Thyroid gland (tissue), 4 donors: ENCODE measurements around the gene TRIM24. TPM values are rescaled to one million over a fixed set of nuclear protein-coding genes. Genes with fewer than 3 reads are reported as not detected.

Experiments used
- DNase-seq, 2 donors: peaks; one replicate each; pipeline ENCODE4 v3.0.0-alpha.2; 2019
- H3K27ac ChIP-seq, 3 donors: fragments of 200-600 bp; sonication (generic); 1 replicate in 2 of 3; 2 replicates in 1 of 3; pipeline ENCODE4 v1.5.1; 2016 to 2019; ENCODE audit warnings: mild to moderate bottlenecking in 1 of 3, moderate library complexity in 1 of 3
- H3K27me3 ChIP-seq: fragments of 200-600 bp; sonication (generic); one replicate; pipeline ENCODE4 v1.5.1; 2019
- H3K36me3 ChIP-seq, 2 donors: fragments of 200-600 bp; sonication (generic); one replicate each; pipeline ENCODE4 v1.5.1; 2016 to 2019
- H3K4me1 ChIP-seq, 2 donors: fragments of 200-600 bp; sonication (generic); one replicate each; pipeline ENCODE4 v1.5.1; 2017 to 2019
- H3K4me3 ChIP-seq, 3 donors: fragments of 200-600 bp; sonication (generic); replicated peaks in 1 of 3; 1 replicate in 2 of 3; 2 replicates in 1 of 3; pipeline ENCODE4 v1.5.1; 2016; ENCODE audit warnings: mild to moderate bottlenecking in 1 of 3
- H3K9me3 ChIP-seq: fragments of 200-600 bp; sonication (generic); one replicate; pipeline ENCODE4 v1.5.1; 2017
- POLR2A ChIP-seq, 2 donors: fragments of 450-650 bp; IDR thresholded peaks; one replicate each; pipeline ENCODE4 v1.6.1; 2017; ENCODE audit warnings: antibody characterized with exemption in 2 of 2, mild to moderate bottlenecking in 2 of 2, moderate library complexity in 1 of 2
- WGBS, 2 donors: methylation state at CpG; one replicate each; pipeline ENCODE4 v1.1.5; 2017; 5-methylcytosine and 5-hydroxymethylcytosine counted together
- intact Hi-C: fragments of 100-400 bp; cut with DNase I; formaldehyde crosslinking; loops from one replicate; pipeline ENCODE4 v1.15.1; 2023
- total RNA-seq, 4 donors: library from RNA; depleted of rRNA; stranded (reverse); fragments of >200 nt; gene quantifications; one replicate each; pipeline ENCODE4 v1.2.3, GENCODE V29; 2016
- TF ChIP-seq, protein P1 (sequence below), 6 experiments: fragments of 200-600 bp in 3 of 6; fragments of 450-650 bp in 3 of 6; sonication (generic) in 3 of 6; IDR thresholded peaks; one replicate each; pipeline ENCODE4 v1.5.1; 2016 to 2019; ENCODE audit warnings: antibody characterized with exemption in 6 of 6, mild to moderate bottlenecking in 2 of 6, inconsistent platforms in 1 of 6, moderate library complexity in 1 of 6

The TRIM24 gene
- total RNA-seq, 4 donors from 2014 or later, result 21.8 to 27.0 (median 24.7) TPM

GRCh38 chr7:138512092-138512858 lies 52.2 kb downstream of the TRIM24 start:
- H3K4me3 ChIP-seq, result no peak overlapping the region
- WGBS, 2 donors, result 100% methylated on average over 3 of the region's 3 CpGs; no CpG with 5 or more reads in 1 of the 2 donors
- no peak for DNase-seq
- intact Hi-C loops, result no loop called here
- TF ChIP-seq, protein P1, sequence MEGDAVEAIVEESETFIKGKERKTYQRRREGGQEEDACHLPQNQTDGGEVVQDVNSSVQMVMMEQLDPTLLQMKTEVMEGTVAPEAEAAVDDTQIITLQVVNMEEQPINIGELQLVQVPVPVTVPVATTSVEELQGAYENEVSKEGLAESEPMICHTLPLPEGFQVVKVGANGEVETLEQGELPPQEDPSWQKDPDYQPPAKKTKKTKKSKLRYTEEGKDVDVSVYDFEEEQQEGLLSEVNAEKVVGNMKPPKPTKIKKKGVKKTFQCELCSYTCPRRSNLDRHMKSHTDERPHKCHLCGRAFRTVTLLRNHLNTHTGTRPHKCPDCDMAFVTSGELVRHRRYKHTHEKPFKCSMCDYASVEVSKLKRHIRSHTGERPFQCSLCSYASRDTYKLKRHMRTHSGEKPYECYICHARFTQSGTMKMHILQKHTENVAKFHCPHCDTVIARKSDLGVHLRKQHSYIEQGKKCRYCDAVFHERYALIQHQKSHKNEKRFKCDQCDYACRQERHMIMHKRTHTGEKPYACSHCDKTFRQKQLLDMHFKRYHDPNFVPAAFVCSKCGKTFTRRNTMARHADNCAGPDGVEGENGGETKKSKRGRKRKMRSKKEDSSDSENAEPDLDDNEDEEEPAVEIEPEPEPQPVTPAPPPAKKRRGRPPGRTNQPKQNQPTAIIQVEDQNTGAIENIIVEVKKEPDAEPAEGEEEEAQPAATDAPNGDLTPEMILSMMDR (IDR thresholded peaks at IDR 0.05), result no peak
- no peak for TF ChIP-seq POLR2A (IDR thresholded peaks at IDR 0.05)
- no peaks in the 10 kb centered on the region for H3K9me3 ChIP-seq
- H3K27ac ChIP-seq, result no peak overlapping the region
- peaks cover 0 to 5% of the 10 kb centered on the region in 2 donors for H3K4me1 ChIP-seq
- no peaks in the 10 kb centered on the region for H3K36me3 ChIP-seq
- no peaks in the 10 kb centered on the region for H3K27me3 ChIP-seq

- TF ChIP-seq POLR2A (IDR thresholded peaks at IDR 0.05), result no peak
- TF ChIP-seq, protein P1 (IDR thresholded peaks at IDR 0.05), result no peak
- Histone ChIP-seq H3K9me3 (no peaks in the 10 kb centered on the region), H3K4me1 (peaks cover 0 to 5% of the 10 kb centered on the region in 2 donors), H3K4me3 (no peak overlapping the region), H3K27me3 (no peaks in the 10 kb centered on the region), H3K27ac (no peak overlapping the region), H3K36me3 (no peaks in the 10 kb centered on the region)
- intact Hi-C loops, result no loop called here
- DNase-seq, result no peak
- WGBS, 2 donors, result 97 to 100% methylated on average over 1 of the region's 1 CpG
Observed at GRCh38 chr7:138512885-138513284, 52.8 kb downstream of the TRIM24 start.

DNA sequence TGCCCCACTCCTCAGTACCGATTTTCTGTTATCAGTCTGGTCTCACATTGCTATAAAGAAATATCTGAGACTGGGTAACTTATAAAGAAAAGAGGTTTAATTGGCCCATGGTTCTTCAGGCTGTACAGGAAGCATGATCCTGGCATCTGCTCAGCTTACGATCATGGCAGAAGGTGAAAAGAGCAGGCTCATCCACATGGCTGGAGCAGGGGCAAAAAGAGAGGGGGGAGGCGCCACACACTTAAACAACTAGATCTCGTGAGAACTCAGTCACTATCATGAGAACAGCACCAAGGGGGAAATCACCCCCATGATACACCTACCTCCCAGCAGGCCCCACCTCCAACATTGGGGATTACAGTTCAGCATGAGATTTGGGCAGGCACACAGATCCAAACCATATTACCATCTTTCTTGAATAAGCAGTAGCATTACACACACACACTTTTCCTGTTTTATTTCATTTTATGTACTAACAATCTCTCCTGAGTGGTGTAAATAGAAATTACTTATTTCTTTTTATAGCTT lies 53.3 kb downstream of the TRIM24 start:
- TF ChIP-seq, protein P1 (IDR thresholded peaks at IDR 0.05), result no peak
- no peak for TF ChIP-seq POLR2A (IDR thresholded peaks at IDR 0.05)
- 95% methylated on average over 4 of the region's 4 CpGs for WGBS, 2 donors
- no peaks in the 10 kb centered on the region for H3K27me3 ChIP-seq
- no peak for DNase-seq
- H3K4me3 ChIP-seq, result no peak overlapping the region
- H3K36me3 ChIP-seq, result no peaks in the 10 kb centered on the region
- H3K27ac ChIP-seq, result no peak overlapping the region
- H3K9me3 ChIP-seq, result no peaks in the 10 kb centered on the region
- intact Hi-C loops, result no loop called here
- peaks cover 0 to 5% of the 10 kb centered on the region in 2 donors for H3K4me1 ChIP-seq

GRCh38 chr7:138514044-138514443 lies 54.0 kb downstream of the TRIM24 start:
- no peak for TF ChIP-seq POLR2A (IDR thresholded peaks at IDR 0.05)
- TF ChIP-seq, protein P1 (IDR thresholded peaks at IDR 0.05), result no peak

DNA sequence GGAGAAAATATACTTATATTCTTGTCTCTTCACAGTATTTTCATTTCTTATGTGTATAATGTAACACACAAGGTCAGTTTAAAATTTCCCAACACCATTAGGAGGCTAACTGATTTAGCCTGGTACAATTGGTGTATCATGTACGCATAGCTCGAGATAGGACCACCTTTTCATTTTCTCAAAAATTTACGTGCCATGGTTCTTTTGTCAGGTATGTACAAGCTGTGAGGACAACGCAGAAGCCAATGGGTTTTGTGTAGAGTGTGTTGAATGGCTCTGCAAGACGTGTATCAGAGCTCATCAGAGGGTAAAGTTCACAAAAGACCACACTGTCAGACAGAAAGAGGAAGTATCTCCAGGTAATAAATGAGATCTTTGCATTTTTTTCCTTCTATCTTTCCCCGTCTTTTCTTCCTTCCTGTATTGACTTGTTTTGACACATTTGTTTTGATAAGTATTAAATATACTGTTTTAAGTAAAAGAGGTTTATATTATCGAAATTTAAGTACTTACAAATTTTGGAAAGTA lies 55.0 kb downstream of the TRIM24 start:
- H3K36me3 ChIP-seq, result peaks cover 3 to 5% of the 10 kb centered on the region in 2 donors
- intact Hi-C loops, result no loop called here
- WGBS, 2 donors, result 90 to 94% methylated on average over 7 of the region's 7 CpGs

More at GRCh38 chr7:138514044-138514443, 54.0 kb downstream of the TRIM24 start:
- no peak for DNase-seq
- no peaks in the 10 kb centered on the region for H3K27me3 ChIP-seq
- no peaks in the 10 kb centered on the region for H3K36me3 ChIP-seq
- H3K27ac ChIP-seq, result no peak overlapping the region
- H3K9me3 ChIP-seq, result no peaks in the 10 kb centered on the region
- WGBS, 2 donors, result 40 to 54% methylated on average over 1 of the region's 1 CpG
- peaks cover 0 to 5% of the 10 kb centered on the region in 2 donors for H3K4me1 ChIP-seq
- H3K4me3 ChIP-seq, result no peak overlapping the region
- intact Hi-C loops, result no loop called here

More for the DNA sequence above, 55.0 kb downstream of the TRIM24 start:
- no peak for DNase-seq
- no peaks in the 10 kb centered on the region for H3K9me3 ChIP-seq
- H3K4me1 ChIP-seq, result peaks cover 0 to 5% of the 10 kb centered on the region in 2 donors
- TF ChIP-seq, protein P1 (IDR thresholded peaks at IDR 0.05), result no peak
- TF ChIP-seq POLR2A (IDR thresholded peaks at IDR 0.05), result no peak
- no peak overlapping the region for H3K4me3 ChIP-seq
- no peak overlapping the region for H3K27ac ChIP-seq
- no peaks in the 10 kb centered on the region for H3K27me3 ChIP-seq
